PC-3 (cell line): ENCODE measurements around the gene MYH11. TPM values are rescaled to one million over a fixed set of nuclear protein-coding genes. Genes with fewer than 3 reads are reported as not detected.

ENCODE experiments used
- ATAC-seq: fragments of 200-7000 bp; cut with Tn5 transposase; 2 replicates; pipeline ENCODE4 v1.9.1; 2020; ENCODE audit warnings: mild to moderate bottlenecking, moderate library complexity
- BruUV-seq: library from RNA; stranded (reverse); fragments of 400-500 nt; replicated peaks from 2 replicates; lab custom pipeline; 2021; lab: Mats Ljungman, UMichigan
- CTCF ChIA-PET: fragments of 300-600 bp; sonication (Branson Sonifier 250); formaldehyde crosslinking; loops from one replicate; lab custom pipeline; 2022; ENCODE audit warnings: antibody characterized with exemption; lab: Charles Lee
- POLR2A ChIA-PET: fragments of 300-600 bp; sonication (Branson Sonifier 250); formaldehyde crosslinking; loops from one replicate; lab custom pipeline; 2022; ENCODE audit warnings: antibody characterized with exemption; ENCODE audit not compliant: unreplicated experiment; lab: Charles Lee
- DNase-seq: peaks from one replicate; pipeline ENCODE4 v3.0.0-alpha.2; 2015
- H2AFZ ChIP-seq: fragments of 300-600 bp; sonication (generic); 2 replicates; pipeline ENCODE4 v1.6.0; 2016; ENCODE audit warnings: antibody characterized with exemption, low read length
- H3F3A ChIP-seq: fragments of 300-600 bp; sonication (generic); one replicate; pipeline ENCODE4 v1.6.0; 2017; ENCODE audit warnings: antibody characterized with exemption, low read length, control low read depth, mild to moderate bottlenecking; ENCODE audit not compliant: unreplicated experiment
- H3K27ac ChIP-seq: fragments of 300-600 bp; sonication (generic); 2 replicates; pipeline ENCODE4 v1.5.1; 2016; ENCODE audit warnings: mild to moderate bottlenecking, low read length
- H3K27me3 ChIP-seq: fragments of 300-600 bp; sonication (generic); 2 replicates; pipeline ENCODE4 v1.6.1; 2016; ENCODE audit warnings: low read length, mixed read lengths
- H3K36me3 ChIP-seq: fragments of 300-600 bp; sonication (generic); 2 replicates; pipeline ENCODE4 v1.6.1; 2016; ENCODE audit warnings: low read depth, mixed run types, low read length, mixed read lengths
- H3K4me1 ChIP-seq: fragments of 300-600 bp; sonication (generic); 2 replicates; pipeline ENCODE4 v1.5.1; 2016; ENCODE audit warnings: low read length; ENCODE audit not compliant: insufficient read depth
- H3K4me2 ChIP-seq: fragments of 300-600 bp; sonication (generic); 2 replicates; pipeline ENCODE4 v1.6.0; 2016; ENCODE audit warnings: low read length
- H3K4me3 ChIP-seq: fragments of 300-600 bp; sonication (generic); 2 replicates; pipeline ENCODE4 v1.5.1; 2016; ENCODE audit warnings: mild to moderate bottlenecking, low read length, mixed read lengths
- H3K79me2 ChIP-seq: fragments of 300-600 bp; sonication (generic); 2 replicates; pipeline ENCODE4 v1.6.1; 2017; ENCODE audit warnings: low read length, mixed read lengths
- H3K9ac ChIP-seq: fragments of 300-600 bp; sonication (generic); 2 replicates; pipeline ENCODE4 v1.6.0; 2016; ENCODE audit warnings: mild to moderate bottlenecking, low read length
- H3K9me2 ChIP-seq: fragments of 300-600 bp; sonication (generic); replicated peaks from 2 replicates; pipeline ENCODE4 v1.6.1; 2016; ENCODE audit warnings: mixed run types, low read length, mixed read lengths
- H3K9me3 ChIP-seq: fragments of 300-600 bp; sonication (generic); 2 replicates; pipeline ENCODE4 v1.6.1; 2016; ENCODE audit warnings: low read length, mixed read lengths
- H4K20me1 ChIP-seq: fragments of 300-600 bp; sonication (generic); 2 replicates; pipeline ENCODE4 v1.6.1; 2016; ENCODE audit warnings: low read length, mixed read lengths
- CTCF ChIP-seq: fragments of 300-600 bp; sonication (generic); conservative IDR thresholded peaks from 2 replicates; pipeline ENCODE4 v1.5.1; 2017; ENCODE audit warnings: antibody characterized with exemption, low read depth, mild to moderate bottlenecking, low read length
- EZH2 ChIP-seq: fragments of 300-600 bp; sonication (generic); IDR thresholded peaks from one replicate; pipeline ENCODE4 v1.6.1; 2017; ENCODE audit warnings: antibody characterized with exemption, mild to moderate bottlenecking, low read length; ENCODE audit not compliant: unreplicated experiment
- EZH2phosphoT487 ChIP-seq: fragments of 300-600 bp; sonication (generic); IDR thresholded peaks from 2 replicates; pipeline ENCODE4 v1.6.1; 2018; ENCODE audit warnings: mild to moderate bottlenecking, antibody characterized with exemption, low read length, borderline replicate concordance
- intact Hi-C: fragments of 100-400 bp; cut with micrococcal nuclease; formaldehyde crosslinking; loops from 2 replicates; pipeline ENCODE4 v1.9.0; 2023
- total RNA-seq: library from RNA; depleted of rRNA; stranded (reverse); fragments of >200 nt; gene quantifications from 2 replicates; pipeline ENCODE4 v1.2.3, GENCODE V29; 2014

The MYH11 gene
- total RNA-seq, 1 experiment from 2014 or later: not detected

GRCh38 chr16:15777533-15778203 is 79.2 kb downstream of the MYH11 start:
- intact Hi-C loops: loop anchor here (5.0 kb wide), 1 partner anchor 420 kb away; no protein-coding TSS in a partner anchor
- H3K27me3 ChIP-seq: no peaks in the 10 kb centered on the region

GRCh38 chr16:15776572-15776971 is 80.3 kb downstream of the MYH11 start:
- no peaks in the 10 kb centered on the region for H3K27me3 ChIP-seq
- ChIA-PET CTCF (interaction anchor here (1.7 kb wide), 1 partner anchor 45 kb away, joined by 18 read pairs; no protein-coding TSS in a partner anchor), POLR2A (no interaction called here)
- no peak overlapping the region for H3K4me2 ChIP-seq
- TF ChIP-seq CTCF (no peak), EZH2phosphoT487 (no peak), EZH2 (no peak)
- no peaks in the 10 kb centered on the region for H3K9me2 ChIP-seq
- no peak for DNase-seq
- H3F3A ChIP-seq: no peaks in the 10 kb centered on the region
- no peak overlapping the region for H3K9ac ChIP-seq
- no peaks in the 10 kb centered on the region for H3K4me1 ChIP-seq
- intact Hi-C loops: loop anchor here (5.0 kb wide), 1 partner anchor 421 kb away; no protein-coding TSS in a partner anchor
- H3K9me3 ChIP-seq: no peaks in the 10 kb centered on the region
- H3K79me2 ChIP-seq: no peaks in the 10 kb centered on the region
- BruUV-seq: no TSS peak
- no peak overlapping the region for H2AFZ ChIP-seq
- no peak overlapping the region for H3K27ac ChIP-seq
- H4K20me1 ChIP-seq: no peaks in the 10 kb centered on the region
- H3K4me3 ChIP-seq: no peak overlapping the region
- no peak for ATAC-seq
- no peaks in the 10 kb centered on the region for H3K36me3 ChIP-seq

More at GRCh38 chr16:15777533-15778203, 79.2 kb downstream of the MYH11 start:
- peak; percentile 62 for TF ChIP-seq CTCF
- no peak for TF ChIP-seq EZH2
- no peaks in the 10 kb centered on the region for H3K9me3 ChIP-seq
- no peak overlapping the region for H3K4me3 ChIP-seq
- no peaks in the 10 kb centered on the region for H3K79me2 ChIP-seq
- no peaks in the 10 kb centered on the region for H3F3A ChIP-seq
- DNase-seq (peak; percentile 66), ATAC-seq (peak; percentile 84)
- no peak overlapping the region for H3K27ac ChIP-seq
- no peak overlapping the region for H3K4me2 ChIP-seq
- H2AFZ ChIP-seq: no peak overlapping the region
- H4K20me1 ChIP-seq: no peaks in the 10 kb centered on the region
- H3K9me2 ChIP-seq: no peaks in the 10 kb centered on the region
- H3K36me3 ChIP-seq: no peaks in the 10 kb centered on the region
- CTCF ChIA-PET: interaction anchor here (0.5 to 1.7 kb wide), 4 partner anchors 34 to 330 kb away, joined by 4 to 18 read pairs (median 6); no protein-coding TSS in a partner anchor
- no peaks in the 10 kb centered on the region for H3K4me1 ChIP-seq
- H3K9ac ChIP-seq: no peak overlapping the region
- POLR2A ChIA-PET: no interaction called here
- BruUV-seq: no TSS peak
